Measurements from ENCODE around the gene AUTS2. TPM values are rescaled to one million over a fixed set of nuclear protein-coding genes. Genes with fewer than 3 reads are reported as not detected.
A peak's percentile ranks its signal among the peaks of the same experiment; 100 is the strongest.

AUTS2 gene
- total RNA-seq, 2 donors from 2014 or later = 0.53 to 2.2 TPM

DNA sequence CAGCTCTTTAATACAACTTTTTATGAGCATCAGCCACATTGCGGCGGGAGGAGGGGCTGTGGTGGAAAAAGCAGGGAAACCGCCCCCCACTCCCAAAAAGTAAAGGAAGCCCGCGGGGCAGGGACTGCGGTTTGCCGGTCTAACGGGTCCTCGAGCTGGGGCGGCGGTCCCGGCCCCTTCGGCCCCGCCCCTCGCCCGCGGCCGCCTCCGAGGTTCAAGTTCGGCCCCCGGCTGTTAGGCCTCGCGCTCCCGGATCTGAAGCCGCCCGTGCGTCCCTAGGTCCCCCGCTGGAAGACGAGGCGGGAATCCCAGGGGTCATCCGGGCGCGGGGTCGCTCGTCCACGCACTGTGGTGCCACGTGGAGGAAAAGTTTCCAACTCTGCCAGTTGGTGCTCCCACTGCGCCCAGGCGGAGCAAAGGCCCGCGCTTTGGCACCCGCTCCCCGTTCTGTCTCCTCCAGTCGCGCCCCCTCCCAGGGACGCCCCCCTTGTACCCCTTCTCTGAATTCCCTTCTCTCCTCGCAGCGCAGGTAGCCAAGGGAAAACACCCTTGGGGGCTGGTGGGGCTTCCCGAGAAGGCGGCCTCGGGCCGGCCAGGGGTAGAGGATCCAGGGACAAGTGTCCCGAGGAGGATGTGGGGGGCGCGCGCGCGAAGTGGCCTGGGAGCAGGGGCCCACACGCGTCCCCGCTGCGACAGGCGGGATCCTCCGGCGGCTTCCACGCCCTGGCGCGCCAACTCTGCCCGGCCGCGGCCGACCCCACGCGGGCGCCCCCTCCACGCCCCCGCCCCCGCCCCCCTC is 798 bp upstream of the AUTS2 start:
- ATAC-seq (peak in 1 of 2 donors; percentile 10), DNase-seq (ENCODE audit: low spot score in 2 of 2) (no peak)
- no peaks in the 10 kb centered on the region for H3K36me3 Mint-ChIP-seq
- no peak overlapping the region for H3K27ac Mint-ChIP-seq
- no peaks in the 10 kb centered on the region for H3K9me3 Mint-ChIP-seq

- Mint-ChIP-seq H3K27ac (no peak overlapping the region), H3K36me3 (no peaks in the 10 kb centered on the region)
- no peak for DNase-seq (ENCODE audit: low spot score in 2 of 2)
Observed at GRCh38 chr7:69598487-69599285, 411 bp downstream of the AUTS2 start.

DNA sequence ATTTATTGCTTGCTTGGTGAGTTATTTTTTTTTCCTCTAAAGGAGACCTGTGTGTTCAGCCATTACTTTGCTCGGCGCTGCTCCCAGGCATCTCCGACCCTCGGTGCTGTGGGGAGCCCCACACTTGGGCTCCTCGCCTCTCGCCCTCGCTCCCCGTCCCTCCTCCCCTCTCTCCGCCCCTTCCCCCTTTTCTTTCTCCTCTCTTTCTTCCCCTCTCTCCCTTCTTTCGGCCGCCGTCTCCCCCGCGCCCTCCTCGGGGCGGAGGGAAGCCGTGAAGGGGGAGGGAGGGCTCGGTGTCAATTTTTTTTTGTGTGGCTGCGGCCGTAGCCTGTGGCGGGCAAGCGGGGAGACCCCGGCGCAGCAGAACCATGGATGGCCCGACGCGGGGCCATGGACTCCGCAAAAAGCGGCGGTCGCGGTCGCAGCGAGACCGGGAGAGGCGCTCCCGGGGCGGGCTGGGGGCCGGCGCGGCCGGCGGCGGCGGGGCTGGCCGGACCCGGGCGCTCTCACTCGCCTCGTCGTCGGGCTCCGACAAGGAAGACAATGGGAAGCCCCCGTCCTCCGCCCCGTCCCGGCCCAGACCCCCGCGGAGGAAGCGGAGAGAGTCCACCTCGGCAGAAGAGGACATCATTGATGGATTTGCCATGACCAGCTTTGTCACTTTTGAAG is 1.1 kb downstream of the AUTS2 start:
- ATAC-seq (no peak), DNase-seq (ENCODE audit: low spot score in 2 of 2) (peak in 1 of 2 donors; percentile 3)
- no peak overlapping the region for H3K27ac Mint-ChIP-seq

More at GRCh38 chr7:69598487-69599285, 411 bp downstream of the AUTS2 start:
- ATAC-seq = no peak
- H3K9me3 Mint-ChIP-seq = no peaks in the 10 kb centered on the region

GRCh38 chr7:69599955-69600709 is 1.9 kb downstream of the AUTS2 start:
- H3K27ac Mint-ChIP-seq = no peak overlapping the region
- ATAC-seq (no peak), DNase-seq (ENCODE audit: low spot score in 2 of 2) (no peak)
- no peaks in the 10 kb centered on the region for H3K36me3 Mint-ChIP-seq
- no peaks in the 10 kb centered on the region for H3K9me3 Mint-ChIP-seq

More for the DNA sequence above, 1.1 kb downstream of the AUTS2 start:
- no peaks in the 10 kb centered on the region for H3K9me3 Mint-ChIP-seq
- H3K36me3 Mint-ChIP-seq = no peaks in the 10 kb centered on the region

GRCh38 chr7:69600710-69601519 is 2.6 kb downstream of the AUTS2 start:
- ATAC-seq (no peak), DNase-seq (ENCODE audit: low spot score in 2 of 2) (no peak)
- H3K27ac Mint-ChIP-seq = no peak overlapping the region
- H3K9me3 Mint-ChIP-seq = no peaks in the 10 kb centered on the region
- no peaks in the 10 kb centered on the region for H3K36me3 Mint-ChIP-seq

DNA sequence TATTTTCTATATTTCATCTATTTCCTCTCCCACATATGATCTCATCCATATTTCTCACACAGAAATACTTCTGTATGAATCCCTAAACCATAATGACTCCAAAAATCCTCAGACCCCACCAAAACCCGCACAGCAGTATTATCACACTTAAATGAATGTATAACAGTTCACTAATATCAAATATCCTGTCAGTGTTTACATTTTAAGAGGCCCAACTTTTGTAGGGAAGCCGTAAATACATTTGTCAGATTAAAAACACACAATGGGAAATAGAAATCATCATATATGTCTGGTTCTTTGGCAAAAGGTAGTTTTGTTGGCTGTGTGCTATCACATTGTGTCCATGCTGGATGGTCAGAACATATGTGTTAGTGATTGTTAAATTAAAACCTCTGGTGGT is 4.2 kb downstream of the AUTS2 start:
- no peaks in the 10 kb centered on the region for H3K9me3 Mint-ChIP-seq
- no peak for ATAC-seq

GRCh38 chr7:69603351-69603750 is 5.1 kb downstream of the AUTS2 start:
- Mint-ChIP-seq H3K9me3 (no peaks in the 10 kb centered on the region), H3K36me3 (no peaks in the 10 kb centered on the region), H3K27ac (no peak overlapping the region)
- DNase-seq (ENCODE audit: low spot score in 2 of 2) = no peak
- ATAC-seq = no peak

More for the DNA sequence above, 4.2 kb downstream of the AUTS2 start:
- Mint-ChIP-seq H3K27ac (no peak overlapping the region), H3K36me3 (no peaks in the 10 kb centered on the region)
- DNase-seq (ENCODE audit: low spot score in 2 of 2) = no peak

DNA sequence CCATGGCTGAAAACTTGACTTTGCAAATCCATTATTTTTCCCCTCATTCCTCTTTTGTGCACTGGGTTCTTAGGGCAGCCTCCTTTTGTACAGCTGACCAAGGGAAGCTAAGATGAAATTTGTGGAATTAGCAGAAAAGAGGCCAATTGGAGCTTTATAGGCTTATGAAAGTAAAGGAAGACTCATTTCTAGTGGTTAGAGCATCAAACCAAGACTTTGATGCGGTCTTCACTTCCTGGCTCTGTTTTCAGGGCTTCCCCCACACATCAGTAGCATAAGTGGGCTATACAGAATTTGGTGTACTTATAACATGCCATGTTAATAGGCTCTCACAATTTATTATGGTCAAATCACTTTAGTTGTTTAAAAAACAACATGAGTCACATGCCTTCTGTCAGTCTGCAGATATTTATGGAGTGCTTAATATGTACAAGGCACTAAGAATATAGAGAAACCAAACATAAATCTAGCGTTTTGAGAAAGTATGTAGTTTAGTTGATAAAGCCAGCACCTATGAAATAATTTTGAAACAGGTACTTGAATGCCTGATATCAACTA is 5.7 kb downstream of the AUTS2 start:
- Mint-ChIP-seq H3K27ac (no peak overlapping the region), H3K36me3 (no peaks in the 10 kb centered on the region), H3K9me3 (no peaks in the 10 kb centered on the region)
- ATAC-seq = peak; percentile 54 to 64
- DNase-seq (ENCODE audit: low spot score in 2 of 2) = no peak

GRCh38 chr7:69605070-69605469 is 6.8 kb downstream of the AUTS2 start:
- H3K27ac Mint-ChIP-seq = no peak overlapping the region
- DNase-seq (ENCODE audit: low spot score in 2 of 2) = no peak
- no peak for ATAC-seq
- H3K9me3 Mint-ChIP-seq = no peaks in the 10 kb centered on the region
- H3K36me3 Mint-ChIP-seq = no peaks in the 10 kb centered on the region

- Mint-ChIP-seq H3K27ac (no peak overlapping the region), H3K9me3 (no peaks in the 10 kb centered on the region), H3K36me3 (no peaks in the 10 kb centered on the region)
- no peak for ATAC-seq
- DNase-seq (ENCODE audit: low spot score in 2 of 2) = no peak
Observed at GRCh38 chr7:69605546-69605945, 7.3 kb downstream of the AUTS2 start.

- DNase-seq (ENCODE audit: low spot score in 2 of 2) = no peak
- no peaks in the 10 kb centered on the region for H3K36me3 Mint-ChIP-seq
- H3K9me3 Mint-ChIP-seq = no peaks in the 10 kb centered on the region
Observed at GRCh38 chr7:69608049-69608448, 9.8 kb downstream of the AUTS2 start.

GRCh38 chr7:69608878-69609277 is 10.6 kb downstream of the AUTS2 start:
- Mint-ChIP-seq H3K27ac (no peak overlapping the region), H3K36me3 (no peaks in the 10 kb centered on the region), H3K9me3 (no peaks in the 10 kb centered on the region)
- ATAC-seq = no peak
- no peak for DNase-seq (ENCODE audit: low spot score in 2 of 2)

More at GRCh38 chr7:69608049-69608448, 9.8 kb downstream of the AUTS2 start:
- no peak for ATAC-seq
- H3K27ac Mint-ChIP-seq = no peak overlapping the region

DNA sequence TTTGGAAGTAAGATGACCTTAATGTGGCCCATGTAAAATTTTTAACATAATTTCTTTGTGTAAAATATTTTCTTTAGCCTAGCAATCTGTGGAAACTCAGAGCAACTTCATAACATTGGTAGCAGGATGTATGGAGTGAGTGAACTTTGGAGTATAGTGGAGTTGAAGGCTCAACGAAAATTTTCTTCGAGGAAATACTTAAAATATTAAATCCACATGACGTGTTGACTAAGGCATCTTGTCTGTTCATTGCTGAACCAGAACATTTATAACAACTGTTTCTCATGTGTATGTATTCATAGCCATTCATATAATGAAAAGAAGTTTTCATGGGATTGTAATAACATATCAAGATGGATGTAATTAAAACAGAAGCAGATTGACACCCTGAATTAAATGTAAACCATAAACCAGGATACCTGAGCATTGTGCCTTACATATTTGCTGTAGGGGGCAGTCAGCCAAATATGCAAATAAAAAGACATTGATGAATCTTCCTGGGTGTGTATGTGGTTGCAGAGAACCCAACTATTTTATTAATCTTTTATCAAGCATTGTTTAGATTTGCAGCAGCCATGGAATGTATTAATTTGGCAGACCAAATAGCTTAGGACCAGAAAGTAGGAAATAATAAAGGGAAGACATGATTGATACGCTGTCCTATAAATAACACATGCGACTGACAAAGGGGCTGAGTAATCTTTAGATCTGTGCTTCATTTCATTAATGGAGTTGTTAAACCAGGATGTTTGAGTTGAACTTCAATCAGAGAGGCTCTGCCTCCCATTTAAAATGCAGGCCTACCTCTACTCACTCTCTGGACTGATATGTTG is 11.5 kb downstream of the AUTS2 start:
- DNase-seq (ENCODE audit: low spot score in 2 of 2) (no peak), ATAC-seq (no peak)
- H3K36me3 Mint-ChIP-seq = no peaks in the 10 kb centered on the region

DNA sequence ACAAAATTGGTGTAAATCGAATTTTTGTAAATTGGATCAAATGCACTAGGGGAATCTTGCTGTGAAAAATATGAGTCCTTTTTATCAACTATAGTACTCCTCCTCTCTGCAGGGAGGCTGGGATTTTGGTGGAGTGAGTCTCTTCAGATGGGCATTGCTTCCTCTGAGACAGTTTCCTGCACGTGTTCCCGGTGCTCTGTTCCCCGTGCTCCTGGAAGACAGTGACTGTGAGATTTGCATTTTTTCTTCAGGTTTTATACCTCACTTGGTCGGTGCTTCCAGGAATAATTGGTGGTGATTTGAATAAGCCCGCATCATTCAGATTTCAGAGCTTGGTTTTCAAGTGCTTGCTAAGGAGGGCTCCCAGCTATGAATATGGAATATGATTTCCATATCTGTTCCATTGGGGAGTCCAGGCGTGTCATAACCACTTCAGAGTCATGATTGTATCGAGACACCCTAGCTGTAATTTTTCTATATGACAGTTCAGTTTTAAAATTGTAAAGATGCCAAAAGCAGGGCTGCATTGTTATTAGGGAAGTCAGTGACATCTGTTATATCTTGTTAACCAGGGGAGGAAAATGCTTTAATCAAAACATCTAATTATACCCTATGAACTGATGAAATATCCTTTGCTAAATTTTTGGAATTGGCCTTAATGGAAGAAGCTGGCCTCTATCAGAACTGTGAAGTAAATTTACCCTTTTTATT is 12.3 kb downstream of the AUTS2 start:
- H3K27ac Mint-ChIP-seq = no peak overlapping the region
- no peaks in the 10 kb centered on the region for H3K9me3 Mint-ChIP-seq
- no peaks in the 10 kb centered on the region for H3K36me3 Mint-ChIP-seq
- ATAC-seq (no peak), DNase-seq (ENCODE audit: low spot score in 2 of 2) (no peak)

More for the DNA sequence above, 11.5 kb downstream of the AUTS2 start:
- Mint-ChIP-seq H3K27ac (no peak overlapping the region), H3K9me3 (no peaks in the 10 kb centered on the region)

All from activated naive CD4-positive, alpha-beta T cell treated with anti-CD3 and anti-CD28 coated beads, Interleukin-2, amount 50 U/mL, for 72 hours (primary cell).